ENCODE measurements around the gene TMTC4.

DNA sequence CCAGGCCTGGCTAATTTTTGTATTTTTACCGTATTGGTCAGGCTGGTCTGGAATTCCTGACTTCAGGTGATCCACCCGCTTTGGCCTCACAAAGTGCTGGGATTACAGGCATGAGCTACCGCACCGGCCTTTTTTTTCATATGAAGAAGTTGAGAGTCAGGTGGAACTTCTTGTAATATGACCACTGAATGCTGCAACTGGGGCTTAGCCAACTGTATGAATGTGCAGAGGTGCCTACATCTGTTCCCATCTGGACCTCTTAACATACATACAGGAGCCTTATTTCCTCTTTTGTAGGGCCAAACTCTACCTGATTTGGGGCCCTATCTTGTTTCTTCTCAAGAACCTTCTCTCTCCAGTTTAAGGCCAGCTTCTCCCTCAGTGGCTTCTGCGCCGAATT is 74.1 kb downstream of the TMTC4 start:
- TF ChIP-seq, protein P1, sequence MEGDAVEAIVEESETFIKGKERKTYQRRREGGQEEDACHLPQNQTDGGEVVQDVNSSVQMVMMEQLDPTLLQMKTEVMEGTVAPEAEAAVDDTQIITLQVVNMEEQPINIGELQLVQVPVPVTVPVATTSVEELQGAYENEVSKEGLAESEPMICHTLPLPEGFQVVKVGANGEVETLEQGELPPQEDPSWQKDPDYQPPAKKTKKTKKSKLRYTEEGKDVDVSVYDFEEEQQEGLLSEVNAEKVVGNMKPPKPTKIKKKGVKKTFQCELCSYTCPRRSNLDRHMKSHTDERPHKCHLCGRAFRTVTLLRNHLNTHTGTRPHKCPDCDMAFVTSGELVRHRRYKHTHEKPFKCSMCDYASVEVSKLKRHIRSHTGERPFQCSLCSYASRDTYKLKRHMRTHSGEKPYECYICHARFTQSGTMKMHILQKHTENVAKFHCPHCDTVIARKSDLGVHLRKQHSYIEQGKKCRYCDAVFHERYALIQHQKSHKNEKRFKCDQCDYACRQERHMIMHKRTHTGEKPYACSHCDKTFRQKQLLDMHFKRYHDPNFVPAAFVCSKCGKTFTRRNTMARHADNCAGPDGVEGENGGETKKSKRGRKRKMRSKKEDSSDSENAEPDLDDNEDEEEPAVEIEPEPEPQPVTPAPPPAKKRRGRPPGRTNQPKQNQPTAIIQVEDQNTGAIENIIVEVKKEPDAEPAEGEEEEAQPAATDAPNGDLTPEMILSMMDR (IDR thresholded peaks at IDR 0.05): no peak
- no peak for TF ChIP-seq POLR2AphosphoS5 (IDR thresholded peaks at IDR 0.05; ENCODE audit: insufficient read depth in 1 of 2, low read depth in 1 of 2)

Measured in vagina (tissue), 2 donors.